Stimulated activated CD8-positive, alpha-beta memory T cell treated with anti-CD3 and anti-CD28 coated beads, Interleukin-12 subunit alpha, Interleukin-12 subunit beta, amount 100 ng/mL, for 4 hours (primary cell): ENCODE results near the gene FOS.
"Not testable (repeated sequence)": the region's sequence is repeated elsewhere in the genome, so short reads cannot be mapped to it uniquely, and the experiment has no call there.

Source experiments
- DNase-seq: peaks from one replicate; pipeline ENCODE4 v3.0.0-alpha.2; 2020; ENCODE audit warnings: low read depth

The FOS gene

GRCh38 chr14:75277008-75277814 lies 1.4 kb upstream of the FOS start:
- peak; percentile 47 for DNase-seq

- no peak for DNase-seq
These were observed 710 bp upstream of the FOS start for GRCh38 chr14:75277815-75278421.

- DNase-seq, result no peak
These were observed 630 bp downstream of the FOS start for GRCh38 chr14:75279153-75279762.

GRCh38 chr14:75279763-75280290 lies 1.2 kb downstream of the FOS start:
- DNase-seq, result no peak

GRCh38 chr14:75280291-75280830 lies 1.7 kb downstream of the FOS start:
- no peak for DNase-seq

GRCh38 chr14:75280831-75281653 lies 2.4 kb downstream of the FOS start:
- DNase-seq, result no peak

GRCh38 chr14:75281654-75282019 lies 3.0 kb downstream of the FOS start:
- no peak for DNase-seq

- no peak for DNase-seq
These were observed 3.5 kb downstream of the FOS start for GRCh38 chr14:75282170-75282554.

GRCh38 chr14:75282555-75283161 lies 4.0 kb downstream of the FOS start:
- DNase-seq, result not testable (repeated sequence)

GRCh38 chr14:75283162-75283832 lies 4.7 kb downstream of the FOS start:
- no peak for DNase-seq

GRCh38 chr14:75283833-75284563 lies 5.4 kb downstream of the FOS start:
- DNase-seq, result no peak

- no peak for DNase-seq
These were observed 6.7 kb downstream of the FOS start for GRCh38 chr14:75285331-75285730.

GRCh38 chr14:75286313-75286712 lies 7.7 kb downstream of the FOS start:
- no peak for DNase-seq

GRCh38 chr14:75289840-75290388 lies 11.3 kb downstream of the FOS start:
- no peak for DNase-seq

- no peak for DNase-seq
These were observed 12.2 kb downstream of the FOS start for GRCh38 chr14:75290851-75291250.

GRCh38 chr14:75291331-75291730 lies 12.7 kb downstream of the FOS start:
- no peak for DNase-seq

GRCh38 chr14:75292101-75292563 lies 13.5 kb downstream of the FOS start:
- no peak for DNase-seq

- DNase-seq, result no peak
These were observed 14.3 kb downstream of the FOS start for GRCh38 chr14:75292886-75293285.

- peak; percentile 93 for DNase-seq
These were observed 15.5 kb downstream of the FOS start for GRCh38 chr14:75293920-75294648.
